Measurements from ENCODE around the gene ADRM1.

ADRM1 gene

GRCh38 chr20:62336775-62337557 lies 34.2 kb downstream of the ADRM1 start:
- DNase-seq, result no peak

DNA sequence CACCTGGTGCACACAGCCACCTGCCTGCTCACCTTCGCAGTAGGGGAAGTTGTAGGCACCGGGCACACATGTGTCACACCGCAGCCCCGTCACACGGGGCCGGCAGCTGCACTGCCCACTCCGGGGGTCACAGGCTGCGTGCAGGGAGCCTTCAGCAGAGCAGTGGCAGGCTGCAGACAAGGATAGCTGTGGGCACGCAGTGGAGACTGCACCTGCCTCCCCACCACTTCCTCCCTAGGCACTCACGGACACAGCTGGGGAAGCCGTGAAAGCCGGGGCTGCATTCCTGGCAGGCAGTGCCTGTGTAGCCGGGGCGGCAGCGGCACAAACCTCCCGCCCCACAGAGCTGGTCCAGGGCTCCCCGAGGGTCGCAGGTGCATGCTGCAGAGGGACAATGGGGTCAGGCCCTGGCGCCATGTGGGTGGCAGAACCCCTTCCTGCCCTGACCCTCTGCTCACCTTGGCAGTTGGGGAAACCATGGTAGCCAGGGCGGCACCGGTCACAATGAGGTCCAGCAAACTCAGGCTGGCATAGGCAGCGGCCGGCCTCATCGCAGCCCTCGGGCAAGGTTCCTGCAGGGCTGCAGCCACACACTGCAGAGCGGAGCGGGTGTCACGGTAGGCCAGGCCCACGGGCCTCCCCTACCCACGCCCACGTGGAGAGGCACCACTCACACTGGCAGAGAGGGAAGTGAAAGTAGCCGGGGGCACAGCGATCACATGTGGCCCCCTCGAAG lies 34.9 kb downstream of the ADRM1 start:
- no peak for DNase-seq

DNA sequence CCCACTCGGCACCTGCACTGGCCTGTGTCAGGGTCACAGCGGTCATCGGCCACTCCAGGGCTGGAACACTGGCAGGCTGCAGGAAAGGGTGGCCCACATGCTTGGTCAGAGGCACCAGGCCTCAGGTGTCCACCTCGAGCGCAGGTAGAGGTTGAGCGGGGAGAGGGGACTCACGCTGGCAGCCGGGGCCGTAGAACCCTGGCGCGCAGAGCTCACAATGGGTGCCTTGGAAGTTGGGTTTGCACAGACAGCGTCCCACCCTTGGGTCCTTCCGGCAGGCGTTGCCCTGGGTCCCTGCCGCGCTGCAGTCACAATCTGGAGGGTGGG lies 35.5 kb downstream of the ADRM1 start:
- no peak for DNase-seq

DNA sequence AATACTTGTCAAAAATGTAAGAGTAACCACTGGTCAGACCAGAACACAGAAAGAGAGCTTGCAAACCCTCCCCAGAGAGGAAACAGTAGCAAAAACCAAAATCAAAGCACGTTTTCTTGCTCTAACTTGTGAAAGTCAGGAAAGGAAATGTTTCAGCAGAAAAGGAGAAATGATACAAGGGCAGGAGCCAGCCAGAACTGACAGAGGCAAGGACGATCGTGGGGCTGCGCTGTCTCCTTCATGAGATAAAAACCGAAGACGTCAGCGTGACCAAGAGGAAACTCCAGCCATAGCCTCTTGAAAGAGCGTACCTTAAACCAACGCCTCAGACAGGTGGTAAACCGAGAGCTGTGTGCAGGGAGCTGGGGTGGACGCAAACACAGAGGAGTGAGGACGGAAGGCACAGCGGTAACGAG lies 36.9 kb downstream of the ADRM1 start:
- no peak for DNase-seq

DNA sequence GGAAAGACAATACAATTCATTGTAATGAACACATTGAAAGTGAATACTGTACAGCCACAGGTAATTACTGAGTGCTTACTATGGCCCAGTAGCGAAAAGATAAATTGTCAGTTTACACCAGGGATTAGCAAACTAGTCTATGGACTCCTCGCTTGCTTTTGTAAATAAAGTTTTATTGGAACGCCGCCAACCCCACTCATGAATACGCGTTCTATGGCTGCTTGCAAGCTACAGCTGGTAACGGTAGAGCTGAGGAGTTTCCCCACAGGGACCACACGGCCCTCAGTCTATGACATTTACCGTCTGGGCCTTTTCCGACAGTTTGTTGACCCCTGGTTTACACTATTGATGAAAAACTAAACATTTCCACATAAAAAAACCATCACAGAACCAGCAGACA lies 40.1 kb downstream of the ADRM1 start:
- DNase-seq, result no peak

DNA sequence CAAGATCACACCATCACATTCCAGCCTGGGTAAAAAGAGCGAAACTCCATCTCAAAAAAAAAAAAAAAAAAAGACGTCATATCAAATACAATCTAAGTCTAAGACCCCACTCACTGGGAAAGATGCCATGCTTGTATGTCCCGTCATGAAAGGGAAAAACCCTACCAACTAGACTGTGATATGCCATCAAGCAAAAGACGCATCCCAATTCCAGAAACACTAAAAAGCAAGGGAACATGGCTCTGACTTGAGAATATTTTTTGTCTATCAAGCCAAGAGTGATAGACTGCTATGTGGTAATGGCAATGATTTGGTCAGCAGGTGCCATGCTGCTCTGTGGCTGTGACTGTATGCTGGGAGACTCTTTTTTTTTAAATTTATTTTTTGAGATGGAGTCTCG lies 41.3 kb downstream of the ADRM1 start:
- no peak for DNase-seq

DNA sequence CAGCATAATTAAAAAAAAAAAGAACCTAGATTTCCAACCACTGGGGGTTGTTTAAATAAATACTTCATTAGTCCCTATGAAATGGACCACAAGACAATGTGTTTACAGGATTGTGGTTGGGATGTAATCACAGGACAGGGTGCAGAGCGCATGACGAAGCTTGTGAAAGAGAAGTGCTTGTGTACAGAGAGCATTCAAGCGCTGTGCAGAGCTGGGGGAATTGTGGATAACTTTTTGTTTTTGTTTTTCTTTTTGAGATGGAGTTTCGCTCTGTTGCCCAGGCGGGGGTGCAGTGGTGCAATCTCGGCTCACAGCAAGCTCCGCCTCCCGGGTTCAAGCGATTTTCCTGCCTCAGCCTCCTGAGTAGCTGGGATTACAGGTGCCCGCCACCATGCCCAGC lies 42.0 kb downstream of the ADRM1 start:
- no peak for DNase-seq

- no peak for DNase-seq
These were observed 43.0 kb downstream of the ADRM1 start for GRCh38 chr20:62345681-62346370.

DNA sequence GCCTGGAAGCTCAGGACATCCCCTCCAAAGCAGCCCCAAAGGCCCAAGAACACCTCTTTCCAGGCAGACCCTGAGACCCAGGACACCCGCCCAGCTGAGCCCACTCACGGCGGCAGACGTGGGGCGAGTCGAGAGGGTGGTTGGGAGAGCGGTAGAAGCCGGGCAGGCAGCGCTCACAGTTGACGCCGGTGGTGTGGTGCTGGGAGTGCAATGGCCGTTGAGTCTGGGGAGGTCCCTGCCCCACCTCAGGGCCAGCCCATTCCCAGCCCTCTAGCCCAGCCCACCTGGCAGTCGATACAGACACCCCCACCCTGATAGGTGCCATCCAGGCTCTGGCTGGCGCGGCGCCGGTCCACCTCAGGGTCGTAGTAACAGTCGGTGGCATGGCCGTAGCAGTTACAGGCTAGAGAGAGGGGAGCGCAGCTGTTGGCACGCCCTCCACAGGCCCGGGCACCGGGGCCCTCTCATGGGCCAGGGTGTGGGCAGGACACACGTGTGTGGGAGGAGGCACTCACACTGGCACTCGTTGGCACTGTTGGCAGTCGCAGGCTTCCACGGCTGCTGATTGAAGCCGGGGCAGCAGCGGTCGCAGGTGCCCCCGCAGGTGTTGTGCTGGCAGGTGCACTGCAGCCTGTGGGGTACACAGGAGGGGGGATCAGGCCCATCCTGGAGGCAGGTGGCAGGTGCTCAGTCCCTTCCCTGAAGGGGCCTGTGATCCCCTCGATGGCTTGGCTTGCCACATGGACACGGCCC lies 43.8 kb downstream of the ADRM1 start:
- no peak for DNase-seq

DNA sequence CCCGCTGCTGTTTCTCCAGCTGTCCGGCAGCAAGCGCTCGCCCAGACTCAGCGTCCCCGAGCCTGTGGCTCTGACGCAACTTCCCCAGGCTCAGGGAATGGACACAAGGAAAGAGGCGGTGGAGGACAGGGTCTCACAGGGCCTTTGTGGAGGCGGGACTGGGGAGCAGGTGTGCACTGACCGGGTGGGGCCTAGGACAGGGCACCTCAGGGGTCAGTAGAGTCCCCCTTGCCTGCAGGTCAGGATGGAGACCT lies 44.3 kb downstream of the ADRM1 start:
- DNase-seq, result no peak

- no peak for DNase-seq
These were observed 44.6 kb downstream of the ADRM1 start for GRCh38 chr20:62347445-62347844.

DNA sequence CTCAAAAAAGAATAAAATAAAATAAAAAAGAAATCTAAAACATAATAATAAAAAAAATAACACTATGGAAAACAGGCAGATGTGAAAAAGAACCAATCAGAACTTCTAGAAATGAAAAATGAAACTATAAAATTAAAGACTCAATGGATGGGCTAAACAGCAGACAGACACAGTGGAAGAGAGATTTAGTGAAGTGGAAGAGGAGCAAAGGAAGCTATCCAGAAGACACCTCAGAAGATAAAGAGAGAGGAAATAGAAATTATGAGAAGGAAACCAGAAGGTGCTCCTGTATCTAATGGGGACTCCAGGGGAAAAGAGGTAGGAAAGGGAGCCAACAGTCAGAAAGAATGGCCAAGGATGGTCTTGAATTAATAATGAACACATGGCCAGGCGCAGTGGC lies 45.8 kb downstream of the ADRM1 start:
- DNase-seq, result no peak

GRCh38 chr20:62349556-62350097 lies 46.8 kb downstream of the ADRM1 start:
- DNase-seq, result no peak

DNA sequence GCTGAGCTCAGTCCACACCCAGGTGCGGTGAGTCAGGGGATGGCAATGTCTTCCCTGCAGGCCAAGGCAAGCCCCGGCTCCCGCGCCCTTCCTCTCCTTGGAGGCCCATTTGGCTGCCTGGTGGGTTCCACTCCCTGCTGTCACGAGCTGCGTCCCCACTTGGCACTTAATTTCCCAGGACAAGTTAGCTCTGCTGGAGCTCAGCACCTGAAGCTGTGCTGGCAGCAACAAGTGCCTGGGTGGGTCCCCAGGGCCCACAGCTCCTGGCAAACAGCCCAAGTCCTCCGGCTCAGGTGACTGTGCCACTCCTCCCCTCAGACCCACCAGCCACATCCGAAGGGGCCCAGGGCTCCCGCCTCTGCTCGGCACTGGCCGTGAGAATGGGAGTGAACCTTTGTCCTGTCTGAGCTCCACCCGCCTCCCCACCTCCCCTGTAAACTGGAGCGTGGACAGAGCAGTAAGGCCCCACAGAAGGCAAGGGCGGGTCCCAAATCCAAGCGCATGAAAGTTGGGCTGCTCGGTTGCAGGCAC lies 47.4 kb downstream of the ADRM1 start:
- DNase-seq, result no peak

- no peak for DNase-seq
These were observed 48.0 kb downstream of the ADRM1 start for GRCh38 chr20:62350629-62351422.

- DNase-seq, result no peak
These were observed 48.9 kb downstream of the ADRM1 start for GRCh38 chr20:62351469-62352401.

GRCh38 chr20:62352402-62353288 lies 49.8 kb downstream of the ADRM1 start:
- DNase-seq, result peak in 48 of 56 donors; percentile 21 to 84 (median 62)

- DNase-seq, result no peak
These were observed 50.7 kb downstream of the ADRM1 start for GRCh38 chr20:62353289-62354030.

Data from nucleus accumbens (tissue), 56 donors.